Liver (tissue), 9 donors: Measurements from ENCODE around the gene HSF4. TPM values are rescaled to one million over a fixed set of nuclear protein-coding genes. Genes with fewer than 3 reads are reported as not detected.

Experiments used
- DNase-seq: peaks from one replicate; pipeline ENCODE4 v3.0.0-alpha.2; 2017; ENCODE audit warnings: low spot score
- H3K27ac ChIP-seq, 2 donors: one replicate each; pipeline ENCODE4 v1.7.0; 2013; ENCODE audit warnings: inconsistent platforms in 2 of 2, low read length in 2 of 2, control low read depth in 1 of 2, low read depth in 1 of 2, mild to moderate bottlenecking in 1 of 2
- H3K27me3 ChIP-seq, 4 donors: one replicate each; pipeline versions ENCODE4 v1.6.1 to v1.7.0; 2013; ENCODE audit warnings: low read length in 3 of 4, inconsistent platforms in 1 of 4, mild to moderate bottlenecking in 1 of 4, moderate library complexity in 1 of 4; ENCODE audit not compliant: control insufficient read depth in 4 of 4, insufficient read depth in 4 of 4
- H3K36me3 ChIP-seq, 4 donors: one replicate each; pipeline versions ENCODE4 v1.6.1 to v1.7.0; 2013; ENCODE audit warnings: low read length in 3 of 4, mild to moderate bottlenecking in 3 of 4, low read depth in 1 of 4, moderate library complexity in 1 of 4; ENCODE audit not compliant: control insufficient read depth in 4 of 4, insufficient read depth in 3 of 4
- H3K4me1 ChIP-seq, 4 donors: one replicate each; pipeline versions ENCODE4 v1.6.1 to v1.7.0; 2013; ENCODE audit warnings: low read length in 3 of 4, mild to moderate bottlenecking in 3 of 4, moderate library complexity in 1 of 4; ENCODE audit not compliant: control insufficient read depth in 4 of 4, insufficient read depth in 4 of 4
- H3K4me3 ChIP-seq, 3 donors: one replicate each; pipeline versions ENCODE4 v1.6.1 to v1.7.0; 2013; ENCODE audit warnings: low read length in 3 of 3, control low read depth in 1 of 3, low read depth in 1 of 3, mild to moderate bottlenecking in 1 of 3
- H3K9ac ChIP-seq, 2 donors: one replicate each; pipeline ENCODE4 v1.7.0; 2013; ENCODE audit warnings: low read length in 2 of 2, mild to moderate bottlenecking in 2 of 2, moderate library complexity in 2 of 2, control low read depth in 1 of 2, low read depth in 1 of 2
- H3K9me3 ChIP-seq, 4 donors: one replicate each; pipeline versions ENCODE4 v1.6.1 to v1.7.0; 2013; ENCODE audit warnings: low read length in 3 of 4; ENCODE audit not compliant: control insufficient read depth in 4 of 4
- FOXA1 ChIP-seq: IDR thresholded peaks from 2 replicates; pipeline ENCODE4 v1.6.1; 2016; ENCODE audit warnings: antibody characterized with exemption
- FOXA2 ChIP-seq: IDR thresholded peaks from 2 replicates; pipeline ENCODE4 v1.6.1; 2016; ENCODE audit warnings: antibody characterized with exemption
- GABPA ChIP-seq, 2 donors: IDR thresholded peaks in 1 of 2; conservative IDR thresholded peaks in 1 of 2; 2 replicates each; pipeline ENCODE4 v1.6.1; 2016; ENCODE audit warnings: antibody characterized with exemption in 2 of 2, mild to moderate bottlenecking in 1 of 2, moderate library complexity in 1 of 2
- HNF4G ChIP-seq: IDR thresholded peaks from 2 replicates; pipeline ENCODE4 v1.6.1; 2016; ENCODE audit warnings: antibody characterized with exemption
- JUND ChIP-seq, 2 donors: IDR thresholded peaks; 2 replicates each; pipeline ENCODE4 v1.6.1; 2016; ENCODE audit warnings: antibody characterized with exemption in 2 of 2
- NR2F2 ChIP-seq: IDR thresholded peaks from 2 replicates; pipeline ENCODE4 v1.6.1; 2016; ENCODE audit warnings: antibody characterized with exemption
- RAD21 ChIP-seq, 2 donors: IDR thresholded peaks; 2 replicates each; pipeline ENCODE4 v1.6.1; 2016; ENCODE audit warnings: antibody characterized with exemption in 2 of 2, mild to moderate bottlenecking in 2 of 2
- RXRA ChIP-seq, 2 donors: IDR thresholded peaks; 2 replicates each; pipeline ENCODE4 v1.6.1; 2017 to 2018; ENCODE audit warnings: antibody characterized with exemption in 2 of 2, mild to moderate bottlenecking in 1 of 2
- TAF1 ChIP-seq: conservative IDR thresholded peaks from 2 replicates; pipeline ENCODE4 v1.6.1; 2016; ENCODE audit warnings: antibody characterized with exemption, mild to moderate bottlenecking
- WGBS: extraction: QIAGEN DNeasy Blood & Tissue Kit; methylation state at CpG from one replicate; pipeline ENCODE4 v1.1.7; 2013; 5-methylcytosine and 5-hydroxymethylcytosine counted together
- polyA plus RNA-seq, 2 donors: library from polyadenylated mRNA; stranded (reverse) in 1 of 2; unstranded in 1 of 2; fragments of 200-250 nt in 1 of 2; fragments of >200 nt in 1 of 2; fragmentation: Nextera tagmentation in 1 of 2; extraction: Ambion mirVana in 1 of 2; gene quantifications; one replicate each; pipeline versions ENCODE4 v1.2.1 to v1.2.3, GENCODE V29; 2013 to 2015
- total RNA-seq, 2 donors: library from RNA; depleted of rRNA; stranded (reverse); fragments of >200 nt; gene quantifications; one replicate each; pipeline ENCODE4 v1.2.3, GENCODE V29; 2014
- TF ChIP-seq, protein P1 (sequence below): fragments of 150-350 bp; IDR thresholded peaks from 2 replicates; pipeline ENCODE4 v1.5.1; 2017; ENCODE audit warnings: improper control_type of control experiment, low read depth, low read length; ENCODE audit not compliant: missing input control
- TF ChIP-seq, protein P2 (sequence below): IDR thresholded peaks from 2 replicates; pipeline ENCODE4 v1.6.1; 2016; ENCODE audit warnings: antibody characterized with exemption
- TF ChIP-seq, protein P3 (sequence below): IDR thresholded peaks from 2 replicates; pipeline ENCODE4 v1.6.1; 2016; ENCODE audit warnings: antibody characterized with exemption
- TF ChIP-seq, protein P4 (sequence below): IDR thresholded peaks from 2 replicates; pipeline ENCODE4 v1.6.1; 2016; ENCODE audit warnings: antibody characterized with exemption
- donor health status: healthy.
- donor health status: healthy.
- donor health status: healthy.
- donor health status: healthy.
- donor health status: healthy.

The HSF4 gene
- total and polyA plus RNA-seq, 4 donors: 0.42 to 5.1 (median 4.3) TPM

DNA sequence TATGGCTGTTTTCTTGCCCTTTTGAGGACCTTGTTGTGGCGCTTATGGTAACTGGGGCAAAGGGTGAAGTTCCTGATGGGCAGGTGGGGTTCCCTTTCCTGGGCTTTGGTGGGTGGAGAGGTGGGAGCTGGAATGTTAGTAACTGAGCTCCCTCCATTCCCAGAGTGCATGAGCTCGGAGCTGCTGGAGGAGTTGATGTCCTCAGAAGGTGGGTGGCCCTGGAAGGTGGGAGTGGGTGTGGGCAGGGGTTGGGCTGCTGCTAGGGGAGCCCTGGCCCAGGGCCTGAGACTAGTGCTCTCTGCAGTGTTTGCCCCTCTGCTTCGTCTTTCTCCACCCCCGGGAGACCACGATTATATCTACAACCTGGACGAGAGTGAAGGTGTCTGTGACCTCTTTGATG lies 33.2 kb downstream of the HSF4 start:
- Histone ChIP-seq H3K9ac (no peak overlapping the region), H3K4me1 (peaks cover 6 to 32% (median 20%) of the 10 kb centered on the region in 4 donors), H3K27ac (no peak overlapping the region), H3K36me3 (peaks cover 18 to 54% (median 29%) of the 10 kb centered on the region in 4 donors), H3K27me3 (no peaks in the 10 kb centered on the region), H3K9me3 (no peaks in the 10 kb centered on the region), H3K4me3 (no peak overlapping the region)
- DNase-seq: no peak
- 70% methylated on average over 6 of the region's 6 CpGs for WGBS
- TF ChIP-seq JUND (IDR thresholded peaks at IDR 0.05) (no peak), FOXA1 (no peak), GABPA (IDR thresholded peaks at IDR 0.05 in 1 of 2, conservative IDR thresholded peaks at IDR 0.05 in 1 of 2) (no peak), TAF1 (no peak), HNF4G (no peak), NR2F2 (no peak), FOXA2 (no peak), RAD21 (IDR thresholded peaks at IDR 0.05) (no peak)
- TF ChIP-seq, protein P1, sequence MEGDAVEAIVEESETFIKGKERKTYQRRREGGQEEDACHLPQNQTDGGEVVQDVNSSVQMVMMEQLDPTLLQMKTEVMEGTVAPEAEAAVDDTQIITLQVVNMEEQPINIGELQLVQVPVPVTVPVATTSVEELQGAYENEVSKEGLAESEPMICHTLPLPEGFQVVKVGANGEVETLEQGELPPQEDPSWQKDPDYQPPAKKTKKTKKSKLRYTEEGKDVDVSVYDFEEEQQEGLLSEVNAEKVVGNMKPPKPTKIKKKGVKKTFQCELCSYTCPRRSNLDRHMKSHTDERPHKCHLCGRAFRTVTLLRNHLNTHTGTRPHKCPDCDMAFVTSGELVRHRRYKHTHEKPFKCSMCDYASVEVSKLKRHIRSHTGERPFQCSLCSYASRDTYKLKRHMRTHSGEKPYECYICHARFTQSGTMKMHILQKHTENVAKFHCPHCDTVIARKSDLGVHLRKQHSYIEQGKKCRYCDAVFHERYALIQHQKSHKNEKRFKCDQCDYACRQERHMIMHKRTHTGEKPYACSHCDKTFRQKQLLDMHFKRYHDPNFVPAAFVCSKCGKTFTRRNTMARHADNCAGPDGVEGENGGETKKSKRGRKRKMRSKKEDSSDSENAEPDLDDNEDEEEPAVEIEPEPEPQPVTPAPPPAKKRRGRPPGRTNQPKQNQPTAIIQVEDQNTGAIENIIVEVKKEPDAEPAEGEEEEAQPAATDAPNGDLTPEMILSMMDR: no peak
- TF ChIP-seq, protein P2, sequence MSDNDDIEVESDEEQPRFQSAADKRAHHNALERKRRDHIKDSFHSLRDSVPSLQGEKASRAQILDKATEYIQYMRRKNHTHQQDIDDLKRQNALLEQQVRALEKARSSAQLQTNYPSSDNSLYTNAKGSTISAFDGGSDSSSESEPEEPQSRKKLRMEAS: no peak
- TF ChIP-seq, protein P3, sequence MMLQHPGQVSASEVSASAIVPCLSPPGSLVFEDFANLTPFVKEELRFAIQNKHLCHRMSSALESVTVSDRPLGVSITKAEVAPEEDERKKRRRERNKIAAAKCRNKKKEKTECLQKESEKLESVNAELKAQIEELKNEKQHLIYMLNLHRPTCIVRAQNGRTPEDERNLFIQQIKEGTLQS: no peak

DNA sequence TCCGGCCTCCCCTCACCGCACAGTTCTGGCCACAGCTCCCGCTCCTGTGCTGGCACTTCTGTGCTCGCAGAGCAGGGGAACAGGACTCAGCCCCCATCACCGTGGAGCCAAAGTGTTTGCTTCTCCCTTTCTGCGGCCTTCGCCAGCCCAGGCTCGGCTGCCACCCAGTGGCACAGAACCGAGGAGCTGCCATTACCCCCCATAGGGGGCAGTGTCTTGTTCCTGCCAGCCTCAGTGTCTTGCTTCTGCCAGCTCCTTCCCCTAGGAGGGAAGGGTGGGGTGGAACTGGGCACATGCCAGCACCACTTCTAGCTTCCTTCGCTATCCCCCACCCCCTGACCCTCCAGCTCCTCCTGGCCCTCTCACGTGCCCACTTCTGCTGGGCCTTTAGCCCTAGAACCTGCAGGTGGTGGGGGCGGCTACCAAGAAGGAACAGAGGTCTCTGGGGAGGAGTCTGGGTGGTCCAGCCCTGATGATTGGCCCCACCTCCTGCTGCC lies 33.7 kb downstream of the HSF4 start:
- Histone ChIP-seq H3K27ac (no peak overlapping the region), H3K4me1 (peaks cover 1 to 26% (median 14%) of the 10 kb centered on the region in 4 donors), H3K27me3 (no peaks in the 10 kb centered on the region), H3K4me3 (no peak overlapping the region), H3K9ac (no peak overlapping the region), H3K9me3 (no peaks in the 10 kb centered on the region), H3K36me3 (peaks cover 23 to 60% (median 29%) of the 10 kb centered on the region in 4 donors)
- 75% methylated on average over 12 of the region's 12 CpGs for WGBS
- peak in 1 of 2 donors; percentile 30 for TF ChIP-seq RAD21 (IDR thresholded peaks at IDR 0.05)
- TF ChIP-seq HNF4G: no peak
- TF ChIP-seq, protein P1: peak; percentile 35
- no peak for TF ChIP-seq NR2F2
- no peak for DNase-seq

DNA sequence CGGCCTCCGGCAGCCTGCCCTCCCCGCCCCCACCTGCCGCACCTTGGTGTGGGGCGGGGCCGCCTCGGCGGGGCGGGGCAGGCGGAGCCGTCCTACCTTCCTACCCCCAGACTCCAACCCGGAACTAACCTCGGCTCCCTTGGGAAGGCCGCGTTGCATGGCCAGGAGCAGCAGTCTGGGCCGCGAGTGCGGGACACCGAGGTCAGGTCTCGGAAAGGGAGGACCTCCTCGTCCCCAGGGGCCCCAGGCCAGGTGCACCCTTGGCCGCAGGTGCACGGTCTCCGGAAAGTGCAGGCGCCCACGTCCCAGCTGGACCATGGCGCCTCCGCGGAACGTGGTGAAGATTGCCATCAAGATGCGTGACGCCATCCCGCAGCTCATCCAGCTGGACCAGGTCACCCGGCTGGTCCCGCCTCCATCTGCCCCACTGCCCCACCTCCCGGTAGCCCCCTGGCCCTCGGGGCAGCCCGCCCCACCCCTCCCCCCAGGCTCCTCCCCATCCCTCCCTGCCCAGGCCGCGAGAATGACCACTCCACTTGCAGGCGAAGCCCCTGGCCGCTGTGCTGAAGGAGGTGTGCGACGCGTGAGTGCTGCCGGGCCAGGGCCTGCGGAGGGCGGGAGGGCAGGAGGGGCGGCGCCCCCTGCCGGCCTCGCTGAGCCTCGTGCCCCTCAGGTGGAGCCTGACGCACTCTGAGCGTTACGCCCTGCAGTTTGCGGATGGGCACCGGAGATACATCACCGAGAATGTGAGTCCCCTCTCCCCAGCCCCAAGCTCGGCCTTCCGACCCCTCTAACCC lies 34.7 kb downstream of the HSF4 start, which contains the start of gene ELMO3:
TSS of gene ELMO3 (plus strand) at position 121 of the 797 bp plus-strand sequence. CDS start at position 317, 196 bp downstream.
- TF ChIP-seq, protein P1: peak; percentile 41
- no peak for TF ChIP-seq JUND (IDR thresholded peaks at IDR 0.05)
- no peak for TF ChIP-seq RXRA (IDR thresholded peaks at IDR 0.05)
- TF ChIP-seq, protein P4, sequence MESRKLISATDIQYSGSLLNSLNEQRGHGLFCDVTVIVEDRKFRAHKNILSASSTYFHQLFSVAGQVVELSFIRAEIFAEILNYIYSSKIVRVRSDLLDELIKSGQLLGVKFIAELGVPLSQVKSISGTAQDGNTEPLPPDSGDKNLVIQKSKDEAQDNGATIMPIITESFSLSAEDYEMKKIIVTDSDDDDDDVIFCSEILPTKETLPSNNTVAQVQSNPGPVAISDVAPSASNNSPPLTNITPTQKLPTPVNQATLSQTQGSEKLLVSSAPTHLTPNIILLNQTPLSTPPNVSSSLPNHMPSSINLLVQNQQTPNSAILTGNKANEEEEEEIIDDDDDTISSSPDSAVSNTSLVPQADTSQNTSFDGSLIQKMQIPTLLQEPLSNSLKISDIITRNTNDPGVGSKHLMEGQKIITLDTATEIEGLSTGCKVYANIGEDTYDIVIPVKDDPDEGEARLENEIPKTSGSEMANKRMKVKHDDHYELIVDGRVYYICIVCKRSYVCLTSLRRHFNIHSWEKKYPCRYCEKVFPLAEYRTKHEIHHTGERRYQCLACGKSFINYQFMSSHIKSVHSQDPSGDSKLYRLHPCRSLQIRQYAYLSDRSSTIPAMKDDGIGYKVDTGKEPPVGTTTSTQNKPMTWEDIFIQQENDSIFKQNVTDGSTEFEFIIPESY: no peak
- Histone ChIP-seq H3K27ac (no peak within 1 kb of the TSS), H3K9ac (no peak within 1 kb of the TSS), H3K9me3 (no peaks in the 10 kb centered on the region), H3K27me3 (no peaks in the 10 kb centered on the region), H3K36me3 (peaks cover 22 to 64% (median 28%) of the 10 kb centered on the region in 4 donors), H3K4me3 (peak within 1 kb of the TSS; percentile 35 to 74 (median 49)), H3K4me1 (peaks cover 0 to 17% (median 6%) of the 10 kb centered on the region in 4 donors)
- 28% methylated on average over 61 of the region's 61 CpGs for WGBS
- DNase-seq: no peak
